Esophagus squamous epithelium (tissue), 4 donors: Measurements from ENCODE around the gene PSMA7.

ENCODE experiments used
- CTCF ChIP-seq, 6 experiments: fragments of 450-650 bp in 4 of 6; fragments of 200-600 bp in 2 of 6; sonication (generic) in 2 of 6; IDR thresholded peaks; one replicate each; pipeline ENCODE4 v1.5.1; 2016 to 2019; ENCODE audit warnings: antibody characterized with exemption in 6 of 6, mild to moderate bottlenecking in 4 of 6, moderate library complexity in 4 of 6
- POLR2A ChIP-seq, 4 donors: fragments of 450-650 bp; IDR thresholded peaks; one replicate each; pipeline ENCODE4 v1.6.1; 2017; ENCODE audit warnings: antibody characterized with exemption in 4 of 4, mild to moderate bottlenecking in 4 of 4, moderate library complexity in 3 of 4

- TF ChIP-seq CTCF (IDR thresholded peaks at IDR 0.05) (peak in 4 of 6 experiments; percentile 25 to 35 (median 28)), POLR2A (IDR thresholded peaks at IDR 0.05) (no peak)
These were observed 1.6 kb downstream of the PSMA7 start for GRCh38 chr20:62141397-62142251.
